HL-60 (cell line): ENCODE data around the gene XAB2.

Experiments
- GABPA ChIP-seq: IDR thresholded peaks from 2 replicates; pipeline ENCODE4 v1.6.1; 2012; ENCODE audit warnings: low read depth
- POLR2AphosphoS5 ChIP-seq: IDR thresholded peaks from 2 replicates; pipeline ENCODE4 v1.6.1; 2012; ENCODE audit warnings: low read depth
- SPI1 ChIP-seq: IDR thresholded peaks from 2 replicates; pipeline ENCODE4 v1.6.1; 2012; ENCODE audit warnings: low read depth, mild to moderate bottlenecking, borderline replicate concordance
- TF ChIP-seq, protein P1 (sequence below): IDR thresholded peaks from one replicate; pipeline ENCODE4 v1.5.1; 2011; ENCODE audit warnings: low read length, control low read depth, inconsistent platforms; ENCODE audit not compliant: insufficient read depth
- TF ChIP-seq, protein P2 (sequence below): IDR thresholded peaks from 2 replicates; pipeline ENCODE4 v1.6.1; 2012; ENCODE audit warnings: low read depth; ENCODE audit not compliant: insufficient replicate concordance

DNA sequence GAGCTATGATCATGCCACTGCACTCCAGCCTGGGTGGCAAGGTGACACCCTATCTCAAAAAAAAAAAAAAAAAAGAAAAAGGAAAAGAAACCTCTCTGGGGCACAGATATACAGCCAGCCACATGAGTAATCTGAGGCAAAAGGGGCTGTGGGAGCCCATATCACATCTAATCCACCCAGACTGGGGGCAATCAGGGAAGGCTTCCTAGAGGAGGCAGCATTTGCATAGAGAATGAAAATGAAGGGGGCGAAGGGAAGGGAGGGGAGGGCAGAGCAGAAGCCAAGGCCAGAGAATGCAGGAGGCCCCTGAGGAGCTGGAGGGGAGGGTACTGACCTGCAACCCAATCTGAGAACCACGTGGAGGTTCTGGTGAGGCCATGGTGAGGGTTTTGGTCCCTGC lies 20.8 kb upstream of the XAB2 start:
- TF ChIP-seq SPI1 (no peak), POLR2AphosphoS5 (no peak), GABPA (no peak)
- TF ChIP-seq, protein P1, sequence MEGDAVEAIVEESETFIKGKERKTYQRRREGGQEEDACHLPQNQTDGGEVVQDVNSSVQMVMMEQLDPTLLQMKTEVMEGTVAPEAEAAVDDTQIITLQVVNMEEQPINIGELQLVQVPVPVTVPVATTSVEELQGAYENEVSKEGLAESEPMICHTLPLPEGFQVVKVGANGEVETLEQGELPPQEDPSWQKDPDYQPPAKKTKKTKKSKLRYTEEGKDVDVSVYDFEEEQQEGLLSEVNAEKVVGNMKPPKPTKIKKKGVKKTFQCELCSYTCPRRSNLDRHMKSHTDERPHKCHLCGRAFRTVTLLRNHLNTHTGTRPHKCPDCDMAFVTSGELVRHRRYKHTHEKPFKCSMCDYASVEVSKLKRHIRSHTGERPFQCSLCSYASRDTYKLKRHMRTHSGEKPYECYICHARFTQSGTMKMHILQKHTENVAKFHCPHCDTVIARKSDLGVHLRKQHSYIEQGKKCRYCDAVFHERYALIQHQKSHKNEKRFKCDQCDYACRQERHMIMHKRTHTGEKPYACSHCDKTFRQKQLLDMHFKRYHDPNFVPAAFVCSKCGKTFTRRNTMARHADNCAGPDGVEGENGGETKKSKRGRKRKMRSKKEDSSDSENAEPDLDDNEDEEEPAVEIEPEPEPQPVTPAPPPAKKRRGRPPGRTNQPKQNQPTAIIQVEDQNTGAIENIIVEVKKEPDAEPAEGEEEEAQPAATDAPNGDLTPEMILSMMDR, result no peak
- TF ChIP-seq, protein P2, sequence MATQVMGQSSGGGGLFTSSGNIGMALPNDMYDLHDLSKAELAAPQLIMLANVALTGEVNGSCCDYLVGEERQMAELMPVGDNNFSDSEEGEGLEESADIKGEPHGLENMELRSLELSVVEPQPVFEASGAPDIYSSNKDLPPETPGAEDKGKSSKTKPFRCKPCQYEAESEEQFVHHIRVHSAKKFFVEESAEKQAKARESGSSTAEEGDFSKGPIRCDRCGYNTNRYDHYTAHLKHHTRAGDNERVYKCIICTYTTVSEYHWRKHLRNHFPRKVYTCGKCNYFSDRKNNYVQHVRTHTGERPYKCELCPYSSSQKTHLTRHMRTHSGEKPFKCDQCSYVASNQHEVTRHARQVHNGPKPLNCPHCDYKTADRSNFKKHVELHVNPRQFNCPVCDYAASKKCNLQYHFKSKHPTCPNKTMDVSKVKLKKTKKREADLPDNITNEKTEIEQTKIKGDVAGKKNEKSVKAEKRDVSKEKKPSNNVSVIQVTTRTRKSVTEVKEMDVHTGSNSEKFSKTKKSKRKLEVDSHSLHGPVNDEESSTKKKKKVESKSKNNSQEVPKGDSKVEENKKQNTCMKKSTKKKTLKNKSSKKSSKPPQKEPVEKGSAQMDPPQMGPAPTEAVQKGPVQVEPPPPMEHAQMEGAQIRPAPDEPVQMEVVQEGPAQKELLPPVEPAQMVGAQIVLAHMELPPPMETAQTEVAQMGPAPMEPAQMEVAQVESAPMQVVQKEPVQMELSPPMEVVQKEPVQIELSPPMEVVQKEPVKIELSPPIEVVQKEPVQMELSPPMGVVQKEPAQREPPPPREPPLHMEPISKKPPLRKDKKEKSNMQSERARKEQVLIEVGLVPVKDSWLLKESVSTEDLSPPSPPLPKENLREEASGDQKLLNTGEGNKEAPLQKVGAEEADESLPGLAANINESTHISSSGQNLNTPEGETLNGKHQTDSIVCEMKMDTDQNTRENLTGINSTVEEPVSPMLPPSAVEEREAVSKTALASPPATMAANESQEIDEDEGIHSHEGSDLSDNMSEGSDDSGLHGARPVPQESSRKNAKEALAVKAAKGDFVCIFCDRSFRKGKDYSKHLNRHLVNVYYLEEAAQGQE, result no peak
